CD4-positive, alpha-beta T cell treated with Interleukin-2 at 100 ng/mL for 4 hours (primary cell): Measurements from ENCODE around the gene CHGA.

Experiments used
- DNase-seq: peaks from one replicate; pipeline ENCODE4 v3.0.0-alpha.2; 2020; ENCODE audit warnings: low spot score

The CHGA gene, protein sequence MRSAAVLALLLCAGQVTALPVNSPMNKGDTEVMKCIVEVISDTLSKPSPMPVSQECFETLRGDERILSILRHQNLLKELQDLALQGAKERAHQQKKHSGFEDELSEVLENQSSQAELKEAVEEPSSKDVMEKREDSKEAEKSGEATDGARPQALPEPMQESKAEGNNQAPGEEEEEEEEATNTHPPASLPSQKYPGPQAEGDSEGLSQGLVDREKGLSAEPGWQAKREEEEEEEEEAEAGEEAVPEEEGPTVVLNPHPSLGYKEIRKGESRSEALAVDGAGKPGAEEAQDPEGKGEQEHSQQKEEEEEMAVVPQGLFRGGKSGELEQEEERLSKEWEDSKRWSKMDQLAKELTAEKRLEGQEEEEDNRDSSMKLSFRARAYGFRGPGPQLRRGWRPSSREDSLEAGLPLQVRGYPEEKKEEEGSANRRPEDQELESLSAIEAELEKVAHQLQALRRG

DNA sequence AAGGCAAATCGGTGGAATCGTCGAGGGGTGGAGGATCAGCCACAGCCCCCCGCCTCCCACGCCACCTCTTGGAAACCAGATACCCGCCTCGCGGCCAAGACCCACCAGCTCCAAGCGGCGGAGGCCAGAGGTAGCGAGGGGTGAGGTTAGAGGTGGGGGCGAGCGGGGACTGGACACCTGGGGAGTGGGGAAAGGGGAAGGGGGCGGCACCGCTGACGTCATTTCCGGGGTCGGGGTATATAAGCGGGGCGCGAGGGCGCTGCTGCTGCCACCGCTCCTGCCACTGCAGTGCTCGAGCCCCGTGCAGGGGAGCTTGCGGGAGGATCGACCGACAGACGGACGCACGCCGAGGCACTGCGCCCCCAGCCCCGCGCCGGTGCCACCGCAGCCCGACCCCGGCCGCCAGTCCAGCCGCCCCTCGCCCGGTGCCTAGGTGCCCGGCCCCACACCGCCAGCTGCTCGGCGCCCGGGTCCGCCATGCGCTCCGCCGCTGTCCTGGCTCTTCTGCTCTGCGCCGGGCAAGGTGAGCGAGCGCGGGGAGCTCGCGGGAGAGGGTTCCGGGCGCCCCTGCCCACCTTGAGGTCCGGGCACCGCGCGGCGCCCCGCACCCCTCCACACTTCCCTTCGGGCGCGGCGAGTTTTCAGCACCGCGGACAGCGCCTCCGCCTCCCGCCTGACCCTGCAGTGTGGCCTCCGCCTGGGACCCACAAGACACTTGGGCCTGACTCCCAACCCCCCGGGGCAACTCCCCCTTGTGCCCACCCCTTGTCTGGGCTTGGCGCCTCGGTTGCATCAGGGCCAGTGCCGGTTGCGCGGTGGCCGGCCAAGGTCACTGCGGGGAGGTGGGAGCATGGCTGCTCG, at the start of gene CHGA:
CHGA (plus strand) TSS at position 268 of the 861 bp plus-strand sequence; CDS start at position 478, 210 bp downstream.
- peak; percentile 29 for DNase-seq

DNA sequence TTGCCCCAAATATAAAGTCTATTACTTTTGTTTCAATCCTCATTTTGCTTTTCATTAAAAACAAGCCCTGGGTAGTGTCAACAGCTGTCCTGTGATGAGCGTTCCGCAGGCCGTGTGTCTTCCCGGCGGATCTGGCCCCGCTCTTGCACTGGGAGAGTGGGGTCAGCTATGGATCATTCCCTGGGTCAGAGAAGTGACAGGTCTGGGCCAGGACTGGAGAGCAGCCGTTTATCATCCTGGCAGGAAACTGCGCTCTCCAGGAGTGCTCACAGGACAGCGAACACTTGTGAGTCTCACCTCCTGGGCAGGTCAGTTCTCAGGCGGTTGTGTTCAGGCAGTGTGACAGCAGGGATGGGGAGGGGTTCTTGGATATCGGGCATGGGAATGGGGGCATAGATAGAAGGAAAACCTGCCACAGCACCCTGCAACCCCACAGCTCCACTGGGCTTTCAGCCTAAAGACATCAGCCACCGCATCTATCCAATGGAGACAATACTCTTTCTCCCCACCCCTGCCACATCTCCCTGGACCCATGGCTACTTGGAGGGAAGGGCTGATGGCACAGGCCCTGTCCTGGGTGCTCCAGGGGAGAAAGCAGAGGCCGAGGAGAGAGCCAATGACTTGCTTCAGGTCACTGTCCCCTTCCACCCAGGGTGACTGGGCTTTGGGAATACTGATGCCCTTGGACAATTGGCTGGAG, 47.8 kb upstream of the CHGA start:
- no peak for DNase-seq

DNA sequence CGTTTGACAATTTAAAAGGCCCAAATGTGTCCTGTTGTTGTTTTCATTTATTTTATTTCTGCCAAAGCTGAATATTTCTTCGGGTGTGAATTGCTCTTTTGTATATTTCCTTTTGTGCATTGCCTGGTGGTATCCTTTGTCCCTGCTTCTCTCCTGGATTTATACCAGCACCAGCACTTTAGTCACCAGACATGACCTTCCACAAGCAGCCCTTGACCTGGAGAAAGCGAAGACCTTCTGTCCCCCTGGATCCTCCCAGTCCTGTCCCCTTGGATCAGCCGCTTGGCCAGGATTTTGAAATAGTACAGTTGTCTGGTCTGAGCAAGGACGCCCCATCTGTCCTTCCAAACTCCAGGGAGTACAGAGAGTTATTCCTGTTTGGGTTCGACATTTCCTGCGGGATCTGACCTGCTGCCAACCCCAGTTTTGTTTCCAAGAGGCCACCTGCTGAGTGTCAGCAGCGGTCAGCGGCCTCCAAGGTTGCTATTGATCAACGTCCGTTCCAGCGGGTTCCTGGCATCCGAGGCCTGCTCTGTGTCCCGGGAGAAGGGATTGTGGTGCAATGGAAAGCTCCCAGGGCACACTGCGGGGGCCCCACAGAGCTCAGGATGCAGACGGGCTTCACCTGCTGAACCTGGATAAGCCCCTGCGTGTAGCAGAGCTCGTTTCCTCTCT, 45.1 kb upstream of the CHGA start:
- no peak for DNase-seq

DNA sequence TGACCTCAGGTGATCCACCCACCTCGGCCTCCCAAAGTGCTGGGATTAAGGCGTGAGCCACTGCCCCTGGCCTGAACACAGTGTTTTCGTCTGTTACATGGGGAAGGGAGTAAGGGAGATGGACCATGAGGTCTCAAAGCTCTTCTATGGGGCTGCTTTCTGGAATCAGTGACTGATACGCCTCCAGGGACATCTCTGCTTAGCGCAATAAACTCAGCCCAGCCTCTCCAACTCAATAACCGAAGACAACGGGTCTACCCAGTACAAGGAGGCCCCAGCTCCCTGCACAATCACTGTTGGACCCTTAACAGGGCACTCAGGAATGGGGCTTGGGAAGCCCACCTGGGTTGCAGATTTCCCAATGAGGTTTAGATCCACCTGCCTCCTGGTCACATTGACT, 42.6 kb upstream of the CHGA start:
- DNase-seq: no peak

DNA sequence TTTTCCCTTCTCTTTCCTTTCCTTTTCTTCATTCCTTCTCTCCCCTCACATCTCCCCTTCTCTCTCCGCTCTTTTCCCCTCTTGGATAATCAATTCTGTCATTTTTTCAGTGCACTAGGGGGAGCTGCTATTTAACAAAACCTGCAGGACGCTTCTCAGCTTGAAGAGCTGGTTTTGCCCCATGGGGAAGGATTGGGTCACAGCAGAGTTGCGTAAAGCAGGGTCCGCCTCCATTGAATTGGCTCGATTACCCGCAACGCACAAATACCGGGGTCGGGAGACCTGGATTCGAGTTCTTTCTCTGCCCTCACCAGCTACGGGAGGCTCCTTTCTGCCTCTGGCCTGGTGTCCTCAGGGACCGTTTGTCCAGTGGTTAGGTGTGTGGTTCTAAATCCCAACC, 42.1 kb upstream of the CHGA start:
- no peak for DNase-seq

DNA sequence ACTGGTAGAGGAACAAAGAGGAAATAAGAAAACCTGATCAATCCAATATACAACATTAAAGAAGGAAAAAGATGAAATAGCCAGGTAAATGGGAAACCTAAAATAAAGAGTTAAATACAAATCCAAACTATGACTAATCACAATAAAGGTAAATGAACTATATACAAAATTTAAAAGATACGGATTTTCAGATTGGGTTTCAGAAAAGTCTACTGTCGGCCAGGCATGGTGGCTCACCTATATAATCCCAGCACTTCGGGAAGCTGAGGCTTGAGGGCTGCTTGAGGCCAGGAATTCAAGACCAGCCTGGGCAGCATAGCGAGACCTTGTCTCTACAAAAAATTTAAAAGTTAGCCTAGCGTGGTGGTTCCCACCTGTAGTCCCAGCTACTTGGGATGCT, 39.9 kb upstream of the CHGA start:
- no peak for DNase-seq

DNA sequence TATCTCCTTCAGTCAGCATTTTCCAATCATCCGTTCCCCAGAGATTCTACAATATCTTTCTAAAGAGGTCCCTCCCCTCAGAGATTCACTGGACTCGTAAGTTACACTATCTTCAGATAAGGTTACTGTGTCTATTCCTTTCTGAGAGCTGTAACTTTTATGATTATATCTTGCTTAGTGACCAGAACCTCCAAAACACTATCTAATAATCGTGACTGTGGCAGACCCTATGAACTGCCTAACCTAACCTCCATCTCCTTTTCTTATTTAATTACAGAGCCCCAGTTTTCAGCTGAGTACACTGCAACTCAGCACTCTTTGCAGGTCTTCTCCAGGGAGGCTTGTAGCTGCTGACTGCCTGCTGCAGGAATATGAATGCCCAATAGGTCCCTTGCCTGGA, 38.5 kb upstream of the CHGA start:
- DNase-seq: no peak

DNA sequence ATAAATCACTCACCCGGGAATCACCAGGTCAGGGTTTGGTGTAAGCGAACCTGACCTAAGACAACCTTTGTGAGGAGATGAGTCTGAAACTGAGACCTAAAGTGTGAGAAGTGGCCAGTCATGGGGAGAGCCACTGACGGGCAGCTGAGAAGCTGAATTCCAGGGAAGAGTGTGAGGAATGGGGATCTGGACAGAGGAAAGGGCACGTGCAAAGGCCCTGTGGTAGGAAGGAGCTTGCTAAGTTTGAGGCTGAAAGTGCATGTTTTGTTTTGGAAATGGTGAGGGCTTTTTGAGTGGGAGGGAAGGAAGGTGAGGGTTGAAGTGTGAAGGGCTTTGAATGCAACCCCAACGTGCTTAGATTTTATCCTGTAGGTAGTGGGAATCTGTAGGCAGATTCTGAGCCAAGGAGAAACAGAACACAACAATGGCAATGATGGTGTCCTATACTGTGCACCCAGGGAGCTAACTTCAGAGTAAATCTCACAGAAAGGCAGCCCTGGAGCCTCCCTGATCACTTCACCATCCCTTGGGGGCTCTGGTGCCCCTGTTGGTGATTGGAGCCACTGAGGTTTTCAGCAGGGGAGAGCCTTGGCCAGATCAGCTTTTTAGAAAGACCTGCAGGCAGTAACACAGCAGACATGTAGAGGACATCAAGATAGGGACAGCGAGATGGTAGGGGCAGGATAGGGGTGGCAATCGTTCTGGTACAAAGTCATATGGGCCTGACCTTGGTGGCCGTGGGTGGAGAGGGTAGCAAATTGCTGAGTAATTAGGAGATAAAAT, 37.5 kb upstream of the CHGA start:
- no peak for DNase-seq

DNA sequence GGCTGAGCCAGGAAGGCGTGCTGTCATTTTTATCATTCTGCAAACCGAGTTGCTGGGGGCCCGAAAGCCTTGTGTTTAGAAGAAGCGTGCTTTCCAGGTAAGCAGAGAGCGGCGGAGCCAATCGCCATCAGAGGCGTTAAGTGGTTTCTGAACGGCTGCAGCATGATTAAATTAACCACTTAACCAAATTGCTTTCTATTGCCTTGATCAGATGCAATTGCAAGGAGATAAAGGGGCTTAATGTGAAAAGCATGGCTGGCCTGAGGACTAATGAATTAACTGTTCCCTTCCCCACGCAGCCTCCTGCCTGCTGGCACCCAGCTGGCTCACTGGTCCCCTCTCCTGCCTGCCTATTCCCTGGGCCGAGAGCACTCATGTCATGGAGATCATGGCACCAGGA, 36.6 kb upstream of the CHGA start:
- no peak for DNase-seq

DNA sequence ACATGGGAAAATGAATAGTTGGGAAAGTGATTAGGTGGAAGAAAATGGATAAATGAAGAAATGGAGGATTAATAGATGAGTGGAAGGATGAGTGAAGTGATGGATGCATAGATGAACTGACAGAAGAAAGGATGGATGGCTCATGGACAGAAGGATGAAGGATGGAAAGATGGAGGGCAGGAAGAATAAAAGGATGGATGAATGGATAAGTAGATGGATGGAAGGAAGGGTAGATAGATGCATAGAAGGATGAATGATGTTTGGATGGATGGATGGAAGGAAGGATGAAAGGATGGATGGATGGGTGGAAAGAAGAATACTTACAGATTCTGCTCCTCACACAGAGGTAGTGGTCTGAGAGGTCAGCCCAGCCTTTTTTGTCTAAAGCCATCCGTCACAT, 35.8 kb upstream of the CHGA start:
- DNase-seq: no peak

DNA sequence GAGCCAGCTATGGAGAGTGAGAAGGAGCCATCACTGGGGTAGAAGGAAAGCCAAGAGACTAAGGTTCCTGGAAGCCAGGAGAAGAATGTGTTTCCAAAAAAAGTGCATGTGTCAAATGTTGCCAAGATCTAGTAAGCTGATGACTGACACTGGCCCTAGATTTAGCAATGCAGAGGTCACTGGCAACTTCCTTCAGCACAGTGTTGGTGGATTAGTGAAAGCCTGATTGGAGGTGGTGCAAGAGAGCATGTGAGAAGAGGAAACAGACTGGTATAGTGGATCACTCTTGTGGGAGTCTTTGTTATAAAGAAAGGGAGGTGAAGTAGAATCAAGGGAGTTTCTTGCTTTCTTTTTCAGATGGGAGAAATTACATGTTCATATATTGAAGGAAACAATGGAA, 34.1 kb upstream of the CHGA start:
- no peak for DNase-seq

DNA sequence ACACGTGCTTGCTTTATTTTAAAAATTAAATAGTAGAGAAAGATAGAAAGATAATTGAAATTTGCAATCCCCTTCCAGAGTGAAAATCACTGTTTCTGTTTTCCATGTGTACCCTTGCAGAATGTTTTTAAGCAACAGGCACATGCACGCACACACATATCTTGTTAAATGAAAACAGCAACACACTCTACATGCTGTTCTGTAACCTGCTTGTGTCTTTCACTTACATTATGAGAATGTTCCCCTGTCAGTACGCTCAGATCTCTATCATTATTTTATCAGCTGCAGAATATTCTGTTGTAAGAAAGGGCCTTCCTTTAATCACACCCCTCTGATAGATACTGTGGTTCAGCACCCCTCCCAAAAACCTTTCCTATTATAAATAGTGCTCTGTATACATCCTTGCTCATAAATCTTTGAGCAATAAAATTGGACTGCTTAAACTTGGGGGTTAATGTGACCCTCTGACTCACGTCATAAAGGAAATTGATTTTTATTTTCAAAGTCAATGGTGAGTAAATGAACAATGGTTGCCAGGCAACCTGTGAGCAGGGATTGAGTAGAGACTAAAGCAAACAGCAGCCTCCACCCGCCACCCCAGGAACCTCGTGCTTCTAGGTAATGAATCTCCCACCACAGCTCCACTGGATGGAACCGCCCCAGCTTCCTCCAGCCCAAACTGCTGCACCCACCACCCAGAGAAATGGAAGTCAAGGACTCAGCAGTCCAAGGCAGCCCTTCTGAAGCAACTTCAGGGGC, 31.9 kb upstream of the CHGA start:
- DNase-seq: peak; percentile 29

DNA sequence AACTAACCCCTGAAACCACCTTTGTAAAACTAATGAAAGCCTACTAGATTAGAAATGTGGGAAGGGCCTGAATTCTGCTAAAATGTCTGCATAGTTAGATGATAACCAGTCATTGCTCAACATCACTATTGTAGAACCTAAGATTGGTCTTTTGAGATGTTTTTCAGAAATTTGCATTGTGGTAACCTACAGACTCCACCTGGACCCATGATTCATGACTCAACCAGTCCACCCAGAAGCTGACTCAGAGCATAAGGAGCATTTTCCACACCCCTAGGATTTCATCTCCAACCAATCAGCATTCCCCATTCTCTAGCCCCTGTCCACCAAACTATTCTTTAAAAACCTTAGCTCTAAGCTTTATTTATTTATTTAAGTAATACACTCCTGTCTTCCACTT, 30.4 kb upstream of the CHGA start:
- DNase-seq: no peak

DNA sequence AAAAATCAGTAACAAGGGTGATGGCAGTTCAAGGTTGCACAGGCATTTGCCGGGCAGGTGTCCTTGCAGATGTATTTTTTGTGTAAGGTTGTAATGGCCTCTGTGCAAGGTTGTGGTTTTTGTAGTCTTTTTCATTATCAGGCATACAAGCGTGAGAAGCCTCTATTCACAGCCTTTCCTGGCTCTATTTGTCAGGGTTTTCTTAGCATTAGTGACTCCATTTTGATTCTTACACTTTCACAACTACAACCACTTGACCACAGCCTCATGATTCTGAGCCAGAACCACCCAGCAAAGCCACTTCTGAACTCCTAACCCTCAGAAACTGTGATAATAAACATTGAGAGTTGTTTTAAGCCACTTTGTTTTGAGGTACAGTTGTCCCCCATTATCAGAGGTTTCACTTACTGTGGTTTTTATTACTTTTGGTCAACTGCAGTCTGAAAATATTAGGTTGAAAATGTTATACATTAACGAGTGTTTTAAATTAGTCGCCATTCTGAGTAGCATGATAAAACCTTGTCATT, 27.5 kb upstream of the CHGA start:
- DNase-seq: no peak

DNA sequence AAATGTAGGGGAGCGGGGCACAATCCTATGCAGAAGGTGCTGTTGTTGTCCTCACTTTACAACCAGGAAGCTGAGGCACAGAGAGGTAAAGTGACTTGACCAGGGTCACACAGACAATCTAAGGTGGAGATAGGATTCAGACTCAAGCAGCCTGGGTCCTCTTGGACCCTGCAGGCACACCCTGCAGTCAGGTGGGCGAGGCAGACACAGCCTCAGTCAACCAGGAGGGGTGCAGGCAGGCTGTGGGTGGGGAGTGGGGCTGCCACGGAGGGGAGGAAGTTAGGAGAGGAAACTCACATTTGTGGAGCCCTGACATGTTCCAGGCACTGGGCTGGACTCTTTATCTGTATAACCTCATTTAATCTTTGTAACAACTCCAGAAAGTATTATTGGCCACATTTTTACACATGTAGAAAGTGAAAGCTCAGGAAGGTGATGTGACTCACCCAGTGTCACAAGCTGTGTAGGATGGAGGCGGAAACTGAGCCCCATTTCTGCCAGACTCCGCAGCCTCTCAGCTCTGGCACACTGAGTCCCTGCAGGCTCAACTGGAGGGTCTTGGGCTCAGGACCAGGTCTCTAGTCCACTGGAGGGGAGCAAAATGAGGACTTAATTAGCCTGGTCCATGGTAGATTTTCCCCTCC, 24.9 kb upstream of the CHGA start:
- DNase-seq: peak; percentile 31

DNA sequence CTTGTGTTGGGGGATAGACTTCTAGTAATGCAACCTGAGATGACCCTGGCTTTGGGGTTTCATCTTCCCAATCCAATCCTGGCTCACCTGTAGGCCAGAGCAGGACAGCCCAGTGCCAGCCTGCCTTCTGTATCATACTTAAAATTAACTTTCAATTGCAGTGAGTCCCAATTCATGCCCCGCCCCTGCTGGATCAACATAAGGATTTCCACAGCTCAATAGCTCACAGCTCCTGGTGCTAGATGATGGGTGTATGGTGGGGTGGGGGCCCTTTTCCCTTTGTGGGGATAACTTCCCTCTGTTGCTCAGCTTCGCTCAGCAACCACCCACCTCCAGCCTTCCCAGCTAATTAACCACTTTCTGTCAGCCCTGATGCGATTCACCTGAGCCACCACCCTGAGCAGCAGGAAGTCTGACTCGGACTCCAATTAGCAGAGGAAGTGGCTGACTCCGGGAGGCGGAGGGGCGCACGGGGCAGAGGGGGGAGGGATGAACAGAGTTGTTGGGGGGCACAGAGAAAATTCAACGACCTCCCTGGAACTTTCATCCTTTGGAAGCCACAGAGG, 24.3 kb upstream of the CHGA start:
- peak; percentile 5 for DNase-seq

DNA sequence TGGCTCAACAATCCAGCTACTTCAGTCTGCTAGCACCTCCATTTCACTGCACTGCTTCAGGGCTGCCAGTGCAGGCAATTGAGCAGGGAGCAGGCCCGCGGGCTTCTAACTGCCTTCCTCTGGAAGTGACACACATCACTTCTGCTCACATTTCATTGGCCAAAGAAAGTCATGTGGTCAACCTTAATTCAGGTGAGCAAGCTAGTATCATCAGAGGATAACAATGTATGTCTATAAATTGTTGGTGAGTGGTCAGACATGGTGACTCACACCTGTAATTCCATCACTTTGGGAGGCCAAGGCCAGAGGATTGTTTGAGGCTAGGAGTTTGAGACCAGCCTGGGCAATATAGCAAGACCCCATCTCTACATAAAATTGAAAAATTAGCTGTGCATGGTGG, 22.3 kb upstream of the CHGA start:
- no peak for DNase-seq

DNA sequence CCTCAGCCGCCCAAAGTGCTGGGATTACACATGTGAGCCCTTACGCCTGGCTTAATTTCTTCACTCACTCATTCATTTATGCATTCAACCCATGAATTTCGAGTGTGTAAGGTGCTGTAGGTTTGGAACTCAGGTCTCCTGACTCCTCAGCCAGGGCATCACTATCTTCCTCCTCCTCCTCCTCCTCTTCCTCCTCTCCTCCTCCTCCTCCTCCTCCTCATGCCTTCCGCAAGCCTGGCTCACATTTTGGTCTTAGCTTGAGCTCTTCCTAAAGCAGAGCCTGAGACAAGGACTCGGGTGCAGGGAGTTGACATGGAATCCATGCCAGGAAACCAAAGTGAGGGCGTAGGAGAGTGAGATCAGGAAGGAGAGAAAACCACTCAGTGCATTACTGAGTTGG, 20.8 kb upstream of the CHGA start:
- DNase-seq: no peak

DNA sequence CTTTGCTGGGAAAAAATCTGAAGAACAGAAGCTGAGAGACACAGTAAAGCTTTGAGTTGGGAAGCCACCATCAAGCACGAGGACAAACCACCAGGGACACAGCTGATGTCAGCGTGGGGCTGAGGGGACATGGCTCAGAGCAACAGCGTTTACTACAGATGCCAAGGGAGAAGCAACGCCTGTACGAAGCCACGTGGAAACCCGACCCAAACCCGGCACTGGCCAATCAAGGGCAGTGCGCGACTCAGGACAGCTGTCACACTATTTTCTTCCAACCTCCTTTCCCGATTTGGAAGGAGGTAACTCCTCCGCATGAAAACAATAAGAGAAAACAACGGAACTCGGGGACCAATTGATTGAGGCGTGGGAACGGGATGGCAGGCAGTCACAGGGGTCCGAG, 20.2 kb upstream of the CHGA start:
- no peak for DNase-seq
